ENCODE measurements around the gene COL9A1. TPM values are rescaled to one million over a fixed set of nuclear protein-coding genes. Genes with fewer than 3 reads are reported as not detected.
"Not testable (repeated sequence)": the region's sequence is repeated elsewhere in the genome, so short reads cannot be mapped to it uniquely, and the experiment has no call there.

COL9A1 gene
- not detected for total RNA-seq
- long read RNA-seq: 0 reads

GRCh38 chr6:70303034-70303525 is at the start of gene COL9A1:
Gene COL9A1, minus strand, starts transcription at chr6:70303084. Its CDS starts 160 bp downstream, at chr6:70302924.
- H3K4me1 ChIP-seq: no peaks in the 10 kb centered on the region
- H3K27ac ChIP-seq: no peak within 1 kb of the TSS
- no peak for DNase-seq
- H3K9me3 ChIP-seq: no peaks in the 10 kb centered on the region
- H3K27me3 ChIP-seq (ENCODE audit: low read depth): no peaks in the 10 kb centered on the region
- TF ChIP-seq CTCF (IDR thresholded peaks at IDR 0.05): no peak
- intact Hi-C loops (cut with DNase I): no loop called here
- H3K4me3 ChIP-seq: no peak within 1 kb of the TSS
- ATAC-seq: no peak
- H3K36me3 ChIP-seq: no peaks in the 10 kb centered on the region

- ATAC-seq (no peak), DNase-seq (no peak)
- no peaks in the 10 kb centered on the region for H3K4me1 ChIP-seq
- H3K9me3 ChIP-seq: no peaks in the 10 kb centered on the region
- no peak overlapping the region for H3K4me3 ChIP-seq
- H3K27ac ChIP-seq: no peak overlapping the region
- no peak for TF ChIP-seq CTCF (IDR thresholded peaks at IDR 0.05)
- no peaks in the 10 kb centered on the region for H3K27me3 ChIP-seq (ENCODE audit: low read depth)
- H3K36me3 ChIP-seq: no peaks in the 10 kb centered on the region
- intact Hi-C loops (cut with DNase I): no loop called here
These were observed 48.6 kb upstream of the COL9A1 start for GRCh38 chr6:70351461-70351860.

DNA sequence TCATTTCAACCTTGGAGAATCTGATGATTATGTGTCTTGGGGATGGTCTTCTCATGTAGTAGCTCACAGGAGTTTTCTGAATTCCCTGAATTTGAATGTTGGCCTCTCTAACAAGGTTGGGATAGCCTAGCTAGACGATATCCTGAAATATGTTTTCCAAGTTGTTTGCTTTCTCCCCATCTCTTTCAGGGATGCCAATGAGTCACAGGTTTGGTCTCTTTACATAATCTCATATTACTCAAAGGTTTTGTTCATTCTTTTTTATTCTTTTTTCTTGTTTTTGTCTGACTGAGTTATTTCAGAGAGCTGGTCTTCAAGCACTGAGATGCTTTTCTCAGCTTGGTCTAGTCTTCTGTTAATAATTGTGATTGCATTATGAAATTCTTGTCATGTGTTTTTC is 42.7 kb upstream of the COL9A1 start:
- Histone ChIP-seq H3K27ac (no peak overlapping the region), H3K4me3 (no peak overlapping the region), H3K27me3 (ENCODE audit: low read depth) (no peaks in the 10 kb centered on the region), H3K4me1 (no peaks in the 10 kb centered on the region), H3K36me3 (no peaks in the 10 kb centered on the region), H3K9me3 (no peaks in the 10 kb centered on the region)
- DNase-seq (no peak), ATAC-seq (no peak)
- intact Hi-C loops (cut with DNase I): no loop called here
- no peak for TF ChIP-seq CTCF (IDR thresholded peaks at IDR 0.05)

DNA sequence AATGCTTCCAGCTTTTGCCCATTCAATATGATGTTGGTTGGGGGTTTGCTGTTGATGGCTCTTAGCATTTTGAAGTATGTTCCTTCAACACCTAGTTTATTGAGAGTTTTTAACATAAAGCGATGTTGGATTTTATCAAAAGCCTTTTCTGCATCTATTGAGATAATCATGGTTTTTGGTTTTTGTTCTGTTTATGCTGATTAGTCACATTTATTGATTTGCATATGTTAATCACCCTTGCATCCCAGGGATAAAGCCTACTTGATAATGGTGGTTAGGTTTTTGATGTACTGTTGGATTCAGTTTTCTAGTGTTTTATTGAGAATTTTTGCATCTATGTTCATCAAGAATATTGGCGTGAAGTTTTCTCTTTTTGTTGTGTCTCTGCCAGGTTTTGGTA is 40.4 kb upstream of the COL9A1 start:
- ATAC-seq (no peak), DNase-seq (no peak)
- Histone ChIP-seq H3K36me3 (no peaks in the 10 kb centered on the region), H3K27me3 (ENCODE audit: low read depth) (no peaks in the 10 kb centered on the region), H3K27ac (no peak overlapping the region), H3K9me3 (no peaks in the 10 kb centered on the region), H3K4me1 (no peaks in the 10 kb centered on the region), H3K4me3 (no peak overlapping the region)
- intact Hi-C loops (cut with DNase I): no loop called here
- TF ChIP-seq CTCF (IDR thresholded peaks at IDR 0.05): no peak

DNA sequence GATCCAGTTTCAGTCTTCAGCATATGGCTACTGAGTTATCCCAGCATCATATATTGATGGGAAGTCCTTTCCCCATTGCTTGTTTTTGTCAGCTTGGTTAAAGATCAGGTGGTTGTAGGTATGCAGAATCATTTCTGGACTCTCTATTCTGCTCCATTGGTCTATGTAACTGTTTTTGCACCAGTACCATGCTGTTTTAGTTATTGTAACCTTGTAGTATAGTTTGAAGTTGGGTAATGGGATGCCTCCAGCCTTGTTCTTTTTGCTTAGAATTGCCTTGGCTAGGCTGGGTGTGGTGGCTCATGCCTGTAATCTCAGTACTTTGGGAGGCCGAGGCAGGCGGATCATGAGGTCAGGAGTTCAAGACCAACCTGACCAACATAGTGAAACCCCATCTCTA is 36.9 kb upstream of the COL9A1 start:
- H3K4me1 ChIP-seq; H3K36me3 ChIP-seq; ATAC-seq; DNase-seq; H3K9me3 ChIP-seq; intact Hi-C loops (cut with DNase I); H3K27ac ChIP-seq; H3K27me3 ChIP-seq (ENCODE audit: low read depth); H3K4me3 ChIP-seq: not testable (repeated sequence)

GRCh38 chr6:70338775-70339174 is 35.9 kb upstream of the COL9A1 start:
- Histone ChIP-seq H3K27me3 (ENCODE audit: low read depth) (no peaks in the 10 kb centered on the region), H3K4me3 (no peak overlapping the region), H3K27ac (no peak overlapping the region), H3K4me1 (no peaks in the 10 kb centered on the region), H3K9me3 (no peaks in the 10 kb centered on the region), H3K36me3 (no peaks in the 10 kb centered on the region)
- TF ChIP-seq CTCF (IDR thresholded peaks at IDR 0.05): no peak
- intact Hi-C loops (cut with DNase I): no loop called here
- DNase-seq (no peak), ATAC-seq (no peak)

All from lower lobe of right lung (tissue), 2 donors.